Heart left ventricle (tissue), 13 donors: ENCODE measurements around the gene GRHL1.

Experiments used
- CTCF ChIP-seq, 12 donors: fragments of 200-600 bp; sonication (generic) in 4 of 12; IDR thresholded peaks; one replicate each; pipeline versions ENCODE4 v1.5.0 to v1.8.0; 2018 to 2022; ENCODE audit warnings: antibody characterized with exemption in 12 of 12, mild to moderate bottlenecking in 5 of 12
- POLR2A ChIP-seq, 2 donors: fragments of 450-650 bp; IDR thresholded peaks; one replicate each; pipeline ENCODE4 v1.6.1; 2017; ENCODE audit warnings: antibody characterized with exemption in 2 of 2, mild to moderate bottlenecking in 2 of 2, moderate library complexity in 2 of 2
- donor health status: ischemic (EF 13 %, LVEDD 7.1; RV severe dilation, severe dysfunction).
- donor health status: DM: no; HTN: yes; CAD: no.
- donor health status: DM: no; HTN: no; CAD: no.
- donor health status: ischemic (EF 25% LVEDD 6.9; RV normal size, moderate dysfunction).
- donor health status: ischemic (EF 25% LVEDD 5.7; RV mildly dilated, moderate dysfunction).
- donor health status: ischemic (EF 35%, LVEDD 5.7; RV mildly dilated, moderate dysfunction).
- donor health status: nonischemic (EF 11% LVEDD 7.7; RV severe dilation, severe dysfunction).
- donor health status: DM: yes; HTN: yes; CAD: no.
- donor health status: PGD.
- donor health status: ischemic (EF 29% LVEDD 5.4; RV normal size, mild dysfunction).
- donor health status: nonischemic (EF 23%, LVEDD 6.1; RV moderate dilation, normal function).

GRCh38 chr2:9966491-9967022 lies 15.1 kb downstream of the GRHL1 start:
- no peak for TF ChIP-seq CTCF (IDR thresholded peaks at IDR 0.05)
- no peak for TF ChIP-seq POLR2A (IDR thresholded peaks at IDR 0.05)
